Karpas-422 (cell line): ENCODE results near the gene MPPE1. TPM values are rescaled to one million over a fixed set of nuclear protein-coding genes. Genes with fewer than 3 reads are reported as not detected.
A peak's percentile ranks its signal among the peaks of the same experiment; 100 is the strongest.
"Not testable (repeated sequence)": the region's sequence is repeated elsewhere in the genome, so short reads cannot be mapped to it uniquely, and the experiment has no call there.

ENCODE experiments used
- DNase-seq: peaks from one replicate; pipeline ENCODE4 v3.0.0-alpha.2; 2015
- H2AFZ ChIP-seq: fragments of 200-600 bp; sonication (generic); 2 replicates; pipeline ENCODE4 v1.6.1; 2014; ENCODE audit warnings: antibody characterized with exemption, low read length, mixed read lengths
- H3K27ac ChIP-seq: fragments of 200-600 bp; sonication (generic); 2 replicates; pipeline ENCODE4 v1.5.1; 2014; ENCODE audit warnings: mild to moderate bottlenecking, low read length, moderate library complexity
- H3K27me3 ChIP-seq: fragments of 200-600 bp; sonication (generic); 2 replicates; pipeline ENCODE4 v1.6.1; 2014; ENCODE audit warnings: low read length, mixed read lengths
- H3K36me3 ChIP-seq: fragments of 200-600 bp; sonication (generic); 2 replicates; pipeline ENCODE4 v1.6.1; 2014; ENCODE audit warnings: low read length, mixed read lengths; ENCODE audit not compliant: insufficient read depth
- H3K4me1 ChIP-seq: fragments of 200-600 bp; sonication (generic); 2 replicates; pipeline ENCODE4 v1.6.1; 2014; ENCODE audit warnings: mild to moderate bottlenecking, low read length, mixed read lengths
- H3K4me2 ChIP-seq: fragments of 200-600 bp; sonication (generic); 2 replicates; pipeline ENCODE4 v1.6.1; 2014; ENCODE audit warnings: low read length, low read depth, mild to moderate bottlenecking; ENCODE audit not compliant: poor library complexity, severe bottlenecking
- H3K4me3 ChIP-seq: fragments of 200-600 bp; sonication (generic); 2 replicates; pipeline ENCODE4 v1.5.1; 2014; ENCODE audit warnings: mild to moderate bottlenecking, antibody characterized with exemption, low read length, mixed read lengths
- H3K79me2 ChIP-seq: fragments of 200-600 bp; sonication (generic); 2 replicates; pipeline ENCODE4 v1.6.1; 2014; ENCODE audit warnings: mild to moderate bottlenecking, low read length, mixed read lengths
- H3K9ac ChIP-seq: fragments of 200-600 bp; sonication (generic); 2 replicates; pipeline ENCODE4 v1.6.0; 2014; ENCODE audit warnings: low read length
- H3K9me2 ChIP-seq: fragments of 200-600 bp; sonication (generic), shearing (Covaris generic); replicated peaks from 2 replicates; pipeline ENCODE4 v1.6.0; 2014; ENCODE audit warnings: mild to moderate bottlenecking, low read length, moderate library complexity; ENCODE audit not compliant: insufficient read depth
- H3K9me3 ChIP-seq: fragments of 300-700, 200-600 bp; sonication (generic); 2 replicates; pipeline ENCODE4 v1.6.1; 2014; ENCODE audit warnings: low read length, mixed read lengths
- H4K20me1 ChIP-seq: fragments of 200-600 bp; sonication (generic); 2 replicates; pipeline ENCODE4 v1.6.1; 2014; ENCODE audit warnings: mild to moderate bottlenecking, antibody characterized with exemption, low read length, low read depth; ENCODE audit not compliant: insufficient read depth
- total RNA-seq: library from RNA; depleted of rRNA; stranded (reverse); fragments of >200 nt; shearing (Covaris generic); gene quantifications from 2 replicates; pipeline ENCODE4 v1.2.3, GENCODE V29; 2014; ENCODE audit warnings: low replicate concordance

MPPE1 gene
- total RNA-seq, 1 experiment from 2014 or later, result 30.7 TPM

DNA sequence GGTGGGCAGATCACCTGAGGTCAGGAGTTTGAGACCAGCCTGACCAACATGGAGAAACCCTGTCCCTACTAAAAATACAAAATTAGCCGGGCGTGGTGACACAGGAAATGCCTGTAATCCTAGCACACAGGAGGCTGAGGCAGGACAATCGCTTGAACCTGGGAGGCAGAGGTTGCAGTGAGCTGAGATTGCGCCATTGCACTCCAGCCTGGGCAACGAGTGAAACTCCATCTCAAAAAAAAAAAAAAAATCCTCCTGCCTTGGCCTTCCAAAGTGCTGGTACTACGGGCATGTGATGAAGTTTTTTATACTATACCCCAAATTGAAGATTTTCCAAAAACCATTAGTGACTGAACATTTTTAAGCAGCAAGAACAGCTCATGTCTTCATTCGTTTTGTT lies 15.7 kb downstream of the MPPE1 start:
- H3K9ac ChIP-seq, H3K9me2 ChIP-seq, H3K4me1 ChIP-seq, H2AFZ ChIP-seq, H3K9me3 ChIP-seq, H3K27me3 ChIP-seq, H3K79me2 ChIP-seq, H4K20me1 ChIP-seq, H3K36me3 ChIP-seq, H3K4me2 ChIP-seq, H3K4me3 ChIP-seq, H3K27ac ChIP-seq: not testable (repeated sequence)
- peak; percentile 1 for DNase-seq

DNA sequence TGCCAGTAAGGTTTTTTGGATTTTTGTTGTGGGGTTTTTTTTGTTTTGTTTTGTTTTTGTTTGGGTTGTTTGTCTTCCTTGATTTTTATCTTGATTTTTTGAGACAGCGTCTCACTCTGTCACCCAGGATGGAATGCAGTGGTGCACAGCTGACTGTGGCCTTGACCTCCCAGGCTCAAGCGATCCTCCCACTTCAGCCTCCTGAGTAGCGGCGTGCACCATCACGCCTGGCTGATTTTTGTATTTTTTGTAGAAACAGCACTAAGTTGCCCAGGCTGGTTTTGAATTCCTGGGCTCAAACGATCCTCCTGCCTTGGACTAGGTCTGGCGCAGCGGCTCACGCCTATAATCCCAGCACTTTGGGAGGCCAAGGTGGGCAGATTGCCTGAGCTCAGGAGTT lies 16.4 kb downstream of the MPPE1 start:
- no peaks in the 10 kb centered on the region for H3K4me1 ChIP-seq
- H3K4me3 ChIP-seq, result no peak overlapping the region
- no peak overlapping the region for H3K27ac ChIP-seq
- H3K9ac ChIP-seq, result no peak overlapping the region
- peaks cover 8% of the 10 kb centered on the region; the same call in 1 of the 2 replicates for H3K36me3 ChIP-seq
- DNase-seq, result no peak
- no peak overlapping the region for H2AFZ ChIP-seq
- H3K9me3 ChIP-seq, result no peaks in the 10 kb centered on the region
- H3K4me2 ChIP-seq, result no peak overlapping the region
- H3K9me2 ChIP-seq, result no peaks in the 10 kb centered on the region
- H4K20me1 ChIP-seq, result no peaks in the 10 kb centered on the region
- H3K79me2 ChIP-seq, result no peaks in the 10 kb centered on the region
- H3K27me3 ChIP-seq, result no peaks in the 10 kb centered on the region

DNA sequence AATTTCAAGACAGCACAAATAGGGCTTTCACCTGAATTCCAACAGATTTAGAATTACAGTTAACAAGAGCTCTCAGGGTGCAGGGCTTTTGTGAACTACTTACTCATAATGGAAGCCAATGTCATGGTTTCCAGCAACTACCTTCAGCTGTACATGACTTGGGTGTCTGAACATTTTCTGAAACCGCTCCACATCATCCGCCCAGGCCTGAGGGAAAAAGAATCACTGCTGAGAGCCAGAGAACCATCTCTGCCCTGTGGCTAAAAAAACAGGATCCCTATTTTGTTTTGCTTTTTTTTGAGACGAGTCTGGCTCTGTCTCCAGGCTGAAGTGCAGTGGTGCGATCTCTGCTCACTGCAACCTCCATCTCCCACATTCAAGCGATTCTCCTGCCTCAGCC lies 18.8 kb downstream of the MPPE1 start:
- peaks cover 4% of the 10 kb centered on the region for H3K36me3 ChIP-seq
- no peak overlapping the region for H3K27ac ChIP-seq
- no peaks in the 10 kb centered on the region for H4K20me1 ChIP-seq
- H3K9me2 ChIP-seq, result no peaks in the 10 kb centered on the region
- H3K79me2 ChIP-seq, result no peaks in the 10 kb centered on the region
- DNase-seq, result peak; percentile 12
- H3K4me1 ChIP-seq, result no peaks in the 10 kb centered on the region
- H3K4me3 ChIP-seq, result no peak overlapping the region
- no peaks in the 10 kb centered on the region for H3K9me3 ChIP-seq
- H3K4me2 ChIP-seq, result no peak overlapping the region
- no peak overlapping the region for H2AFZ ChIP-seq
- no peaks in the 10 kb centered on the region for H3K27me3 ChIP-seq
- no peak overlapping the region for H3K9ac ChIP-seq

DNA sequence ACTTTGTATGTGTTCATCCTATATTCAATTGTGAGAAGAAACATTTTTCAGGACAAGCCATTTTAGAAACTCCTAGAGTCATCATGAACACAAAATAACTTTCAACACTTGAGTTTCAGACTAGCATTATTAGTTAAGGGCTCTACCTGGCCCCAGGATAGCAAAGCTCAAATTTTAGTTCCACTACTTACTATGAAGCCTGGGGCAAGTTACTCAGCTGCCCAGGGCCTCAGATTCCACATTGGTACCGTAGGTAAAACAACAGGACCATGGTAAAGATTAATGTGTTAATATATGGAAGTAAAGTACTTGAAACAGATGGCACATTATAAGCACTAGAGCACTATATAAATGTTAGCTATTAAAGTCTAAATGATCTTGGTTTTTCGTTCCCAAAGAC lies 19.4 kb downstream of the MPPE1 start:
- Histone ChIP-seq H2AFZ (no peak overlapping the region), H3K79me2 (no peaks in the 10 kb centered on the region), H3K9ac (no peak overlapping the region), H3K9me3 (no peaks in the 10 kb centered on the region), H4K20me1 (no peaks in the 10 kb centered on the region), H3K36me3 (peaks cover 4% of the 10 kb centered on the region), H3K9me2 (no peaks in the 10 kb centered on the region), H3K4me2 (no peak overlapping the region), H3K27ac (no peak overlapping the region), H3K4me3 (no peak overlapping the region), H3K27me3 (no peaks in the 10 kb centered on the region), H3K4me1 (no peaks in the 10 kb centered on the region)
- DNase-seq, result no peak

DNA sequence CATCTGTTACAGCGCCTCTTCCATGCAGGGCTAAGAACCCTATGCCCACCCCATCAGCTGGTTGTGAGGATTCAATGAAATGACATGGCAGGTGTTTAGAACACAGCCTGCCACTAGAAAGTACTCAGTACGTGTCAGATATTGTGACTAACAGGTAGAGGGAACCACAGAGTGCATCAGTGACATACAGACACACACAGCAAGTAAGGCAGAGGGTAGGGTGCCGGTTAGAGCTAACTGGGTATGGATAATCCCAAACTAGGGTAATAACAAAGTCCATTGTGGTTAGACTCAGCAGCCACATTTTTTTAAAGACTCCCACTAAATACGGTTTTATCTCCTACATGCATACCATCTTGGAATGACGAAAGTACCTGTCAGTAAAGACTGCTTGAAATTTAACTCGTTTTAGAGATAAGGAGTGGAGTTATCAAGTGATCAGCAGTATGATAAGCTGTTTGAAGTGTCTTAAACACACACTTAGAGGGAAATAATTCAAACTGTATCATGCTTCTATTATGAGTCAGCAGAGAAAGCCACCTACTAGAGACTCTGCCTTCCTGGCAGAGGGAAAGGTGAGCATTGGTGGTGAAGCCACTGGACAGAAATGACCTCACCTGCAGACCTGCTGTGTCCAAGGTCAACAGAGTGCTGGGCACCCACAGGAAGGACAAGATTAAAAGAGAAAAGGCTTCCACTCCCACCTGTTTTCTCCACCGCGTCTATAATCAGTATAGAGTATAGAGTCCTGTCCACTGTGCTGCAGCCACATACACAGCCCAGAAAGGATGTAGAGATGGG lies 20.6 kb downstream of the MPPE1 start:
- Histone ChIP-seq H4K20me1 (no peaks in the 10 kb centered on the region), H3K4me1 (peaks cover 3% of the 10 kb centered on the region; the same call in 1 of the 2 replicates), H3K79me2 (no peaks in the 10 kb centered on the region), H3K9me3 (no peaks in the 10 kb centered on the region), H3K9ac (no peak overlapping the region), H3K9me2 (no peaks in the 10 kb centered on the region), H3K27me3 (no peaks in the 10 kb centered on the region), H3K27ac (no peak overlapping the region), H3K4me2 (no peak overlapping the region), H2AFZ (no peak overlapping the region), H3K4me3 (no peak overlapping the region), H3K36me3 (peaks cover 4% of the 10 kb centered on the region)
- peak; percentile 6 for DNase-seq

DNA sequence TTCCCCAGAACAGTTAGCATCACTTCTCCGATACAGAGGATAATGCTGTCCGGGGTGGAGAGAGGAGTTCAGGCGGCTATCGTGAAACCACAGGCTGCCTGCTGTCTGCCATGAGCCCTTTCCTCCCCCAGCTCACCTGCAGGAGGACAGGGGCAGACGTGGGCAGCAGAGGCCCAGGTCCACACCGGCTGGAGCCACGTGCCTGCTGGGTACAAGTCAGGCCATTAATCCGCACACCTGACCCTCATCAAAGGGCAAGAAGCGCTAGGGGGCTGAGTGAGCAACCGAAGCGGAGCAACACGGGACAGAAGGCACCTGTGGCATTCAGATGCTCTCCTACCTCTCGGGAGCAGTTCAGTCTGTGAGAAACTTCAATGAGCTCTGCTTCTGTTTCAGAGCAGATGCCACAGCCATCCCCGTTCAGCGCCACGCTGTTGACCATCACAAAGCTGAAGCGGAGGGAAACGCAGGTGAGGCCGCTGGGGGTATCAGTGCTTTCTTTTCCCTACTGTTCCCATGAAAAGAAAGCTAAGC lies 21.5 kb downstream of the MPPE1 start:
- Histone ChIP-seq H2AFZ (no peak overlapping the region), H3K27ac (no peak overlapping the region)

DNA sequence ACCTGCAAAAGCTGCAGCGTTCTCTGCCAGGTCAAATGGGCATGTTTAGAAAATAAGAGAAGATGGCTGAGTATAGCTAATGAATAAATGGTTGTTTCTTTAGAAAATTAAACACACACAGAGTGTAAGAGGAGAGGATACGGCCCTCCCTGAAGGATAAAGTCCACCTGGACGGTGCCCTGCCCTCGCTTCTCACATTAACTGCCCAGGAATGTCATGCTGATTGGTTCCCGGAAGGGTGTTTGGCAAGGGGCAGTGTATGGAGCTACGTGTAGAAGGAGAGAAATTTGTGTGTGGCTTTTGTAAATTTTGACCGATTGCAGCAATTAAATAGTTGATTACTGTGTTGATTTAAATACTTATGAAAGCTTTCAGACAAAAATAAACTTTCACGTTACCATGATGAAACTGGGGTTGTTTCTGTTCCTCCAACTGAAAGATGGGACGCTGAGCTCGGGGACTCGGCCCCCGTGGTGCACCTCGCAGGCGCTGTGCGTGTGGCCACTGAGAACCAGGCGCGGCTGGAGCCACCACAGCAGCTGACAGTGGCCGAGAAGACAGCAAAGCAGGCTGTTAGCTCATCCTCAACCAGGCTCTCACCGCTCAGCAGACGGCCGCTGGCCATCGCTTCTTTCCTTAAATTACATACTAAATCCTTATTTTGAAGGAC lies 22.7 kb downstream of the MPPE1 start:
- H3K9ac ChIP-seq, result no peak overlapping the region
- no peak overlapping the region for H3K4me3 ChIP-seq
- H3K27ac ChIP-seq, result no peak overlapping the region
- no peak for DNase-seq
- no peaks in the 10 kb centered on the region for H3K79me2 ChIP-seq
- no peak overlapping the region for H2AFZ ChIP-seq
- no peaks in the 10 kb centered on the region for H4K20me1 ChIP-seq
- H3K27me3 ChIP-seq, result no peaks in the 10 kb centered on the region
- H3K9me2 ChIP-seq, result no peaks in the 10 kb centered on the region
- H3K36me3 ChIP-seq, result peaks cover 4% of the 10 kb centered on the region
- H3K4me2 ChIP-seq, result no peak overlapping the region
- peaks cover 3% of the 10 kb centered on the region; the same call in 1 of the 2 replicates for H3K4me1 ChIP-seq
- no peaks in the 10 kb centered on the region for H3K9me3 ChIP-seq

More for the DNA sequence above, 21.5 kb downstream of the MPPE1 start:
- Histone ChIP-seq H4K20me1 (no peaks in the 10 kb centered on the region), H3K36me3 (peaks cover 4% of the 10 kb centered on the region), H3K9me3 (no peaks in the 10 kb centered on the region), H3K27me3 (no peaks in the 10 kb centered on the region), H3K9ac (no peak overlapping the region), H3K4me3 (no peak overlapping the region), H3K4me1 (peaks cover 3% of the 10 kb centered on the region; the same call in 1 of the 2 replicates), H3K4me2 (no peak overlapping the region), H3K9me2 (no peaks in the 10 kb centered on the region), H3K79me2 (no peaks in the 10 kb centered on the region)
- no peak for DNase-seq

DNA sequence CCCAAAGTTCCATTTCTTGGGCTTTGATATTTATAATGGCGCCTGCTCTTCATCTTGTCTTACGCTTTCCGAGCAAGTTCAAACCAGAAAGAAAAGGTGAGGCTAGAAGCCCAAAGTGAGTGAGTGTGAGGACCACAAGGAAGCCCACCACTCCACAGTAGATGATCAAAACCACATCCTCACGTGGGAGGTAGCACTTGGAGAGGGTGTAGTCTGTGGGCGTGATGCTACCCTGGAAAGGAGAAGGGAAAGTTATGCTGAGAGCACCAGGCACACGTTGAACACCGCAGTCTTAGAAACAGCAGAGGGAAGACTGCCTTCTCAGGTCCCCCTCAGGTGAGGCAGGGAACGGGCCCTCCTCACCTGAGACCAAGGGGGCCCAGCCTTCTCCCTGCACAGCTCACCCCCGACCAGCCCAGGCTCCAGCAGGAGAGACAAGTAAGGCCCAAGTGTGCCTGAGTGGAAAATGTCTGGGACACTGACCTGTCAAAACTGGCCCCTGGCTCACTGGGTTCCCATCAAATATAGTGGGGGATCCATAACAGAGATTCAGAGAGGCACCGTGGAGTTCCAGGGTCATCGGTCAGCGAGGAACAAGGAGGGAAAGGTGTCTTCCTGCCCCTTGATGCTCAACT lies 23.6 kb downstream of the MPPE1 start:
- Histone ChIP-seq H3K79me2 (no peaks in the 10 kb centered on the region), H3K4me2 (no peak overlapping the region), H3K4me1 (peaks cover 3% of the 10 kb centered on the region; the same call in 1 of the 2 replicates), H3K36me3 (peaks cover 4% of the 10 kb centered on the region), H2AFZ (no peak overlapping the region), H3K27ac (no peak overlapping the region), H3K27me3 (no peaks in the 10 kb centered on the region), H3K4me3 (no peak overlapping the region), H3K9me2 (no peaks in the 10 kb centered on the region), H3K9me3 (no peaks in the 10 kb centered on the region), H3K9ac (no peak overlapping the region), H4K20me1 (no peaks in the 10 kb centered on the region)
- no peak for DNase-seq
